Dendritic cell treated with granulocyte-macrophage colony-stimulating factor and Interleukin-4, amounts not matched to agents 40 ng/mL and 50 ng/mL, for 4 days (primary cell): Measurements from ENCODE around the gene ZBTB7C.

Source experiments
- H3K27ac Mint-ChIP-seq: one replicate; pipeline ENCODE4 v1.8.0; 2022; ENCODE audit warnings: mild to moderate bottlenecking, mixed read lengths
- H3K27me3 Mint-ChIP-seq: one replicate; pipeline ENCODE4 v1.8.0; 2022; ENCODE audit warnings: mild to moderate bottlenecking, mixed read lengths
- H3K36me3 Mint-ChIP-seq: one replicate; pipeline ENCODE4 v1.8.0; 2022; ENCODE audit warnings: low read depth, mixed read lengths
- H3K4me1 Mint-ChIP-seq: one replicate; pipeline ENCODE4 v1.8.0; 2022; ENCODE audit warnings: low read depth, mixed read lengths
- H3K4me3 Mint-ChIP-seq: one replicate; pipeline ENCODE4 v1.8.0; 2022; ENCODE audit warnings: mild to moderate bottlenecking, moderate library complexity, mixed read lengths
- H3K9me3 Mint-ChIP-seq: one replicate; pipeline ENCODE4 v1.8.0; 2022; ENCODE audit warnings: mixed read lengths
- intact Hi-C: fragments of 100-400 bp; cut with micrococcal nuclease; formaldehyde crosslinking; loops from one replicate; pipeline ENCODE4 v1.15.0; 2022

The ZBTB7C gene

DNA sequence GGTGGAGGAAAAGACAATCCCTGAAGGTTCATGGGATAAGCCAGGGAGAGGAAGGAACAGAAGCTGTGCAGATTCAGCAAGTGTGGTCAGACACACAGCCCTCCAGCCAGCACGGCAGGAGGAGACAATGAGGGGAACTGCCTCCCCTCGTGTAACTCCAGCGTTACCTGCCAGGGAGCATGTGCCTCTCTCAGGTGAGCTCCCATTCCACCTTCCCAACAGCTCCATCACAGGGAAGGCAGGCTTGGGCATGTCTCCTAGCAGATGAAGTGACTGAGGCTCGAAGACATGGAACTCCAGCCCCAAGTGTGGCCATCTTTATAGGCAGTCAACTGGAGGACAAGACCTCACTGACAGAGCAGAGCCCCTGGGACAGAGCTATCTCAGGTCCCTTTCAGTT lies 47.4 kb downstream of the ZBTB7C start:
- H3K4me1 Mint-ChIP-seq, result no peaks in the 10 kb centered on the region
- intact Hi-C loops, result no loop called here
- no peaks in the 10 kb centered on the region for H3K36me3 Mint-ChIP-seq
- H3K27me3 Mint-ChIP-seq, result peaks cover 18% of the 10 kb centered on the region
- H3K9me3 Mint-ChIP-seq, result peaks cover 9% of the 10 kb centered on the region
- H3K27ac Mint-ChIP-seq, result no peak overlapping the region
- H3K4me3 Mint-ChIP-seq, result no peak overlapping the region

GRCh38 chr18:48360376-48361021 lies 48.7 kb downstream of the ZBTB7C start:
- H3K9me3 Mint-ChIP-seq, result peaks cover 3% of the 10 kb centered on the region
- no peaks in the 10 kb centered on the region for H3K36me3 Mint-ChIP-seq
- no peaks in the 10 kb centered on the region for H3K4me1 Mint-ChIP-seq
- no peak overlapping the region for H3K27ac Mint-ChIP-seq
- no peak overlapping the region for H3K4me3 Mint-ChIP-seq
- H3K27me3 Mint-ChIP-seq, result peaks cover 19% of the 10 kb centered on the region
- intact Hi-C loops, result no loop called here

- H3K4me3 Mint-ChIP-seq, result no peak overlapping the region
- intact Hi-C loops, result no loop called here
- H3K27ac Mint-ChIP-seq, result no peak overlapping the region
- H3K36me3 Mint-ChIP-seq, result no peaks in the 10 kb centered on the region
- peaks cover 25% of the 10 kb centered on the region for H3K27me3 Mint-ChIP-seq
- no peaks in the 10 kb centered on the region for H3K4me1 Mint-ChIP-seq
- H3K9me3 Mint-ChIP-seq, result no peaks in the 10 kb centered on the region
Observed at GRCh38 chr18:48359626-48360025, 49.6 kb downstream of the ZBTB7C start.

DNA sequence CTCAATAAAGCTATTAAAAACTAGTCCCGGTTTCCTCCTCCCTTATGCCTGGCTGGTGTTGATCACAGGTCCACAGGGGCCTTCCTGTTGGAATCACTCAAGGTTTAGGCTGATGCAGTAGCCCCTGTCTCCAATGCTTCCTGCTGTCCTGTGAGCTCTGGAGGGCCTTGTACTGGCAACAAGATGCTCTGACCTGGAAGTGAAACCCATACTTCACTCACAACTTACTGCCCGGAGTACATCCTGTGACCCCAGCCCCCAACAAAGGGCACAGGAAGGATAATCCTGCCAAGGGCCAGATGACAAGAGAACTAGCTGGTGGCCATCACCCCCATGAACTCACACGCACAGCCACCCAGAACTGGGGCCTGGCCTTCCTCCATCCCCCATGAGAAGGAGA lies 50.3 kb downstream of the ZBTB7C start:
- no peaks in the 10 kb centered on the region for H3K36me3 Mint-ChIP-seq
- H3K9me3 Mint-ChIP-seq, result no peaks in the 10 kb centered on the region
- no peak overlapping the region for H3K27ac Mint-ChIP-seq
- H3K4me3 Mint-ChIP-seq, result no peak overlapping the region
- no peaks in the 10 kb centered on the region for H3K4me1 Mint-ChIP-seq
- intact Hi-C loops, result no loop called here
- H3K27me3 Mint-ChIP-seq, result peaks cover 21% of the 10 kb centered on the region

DNA sequence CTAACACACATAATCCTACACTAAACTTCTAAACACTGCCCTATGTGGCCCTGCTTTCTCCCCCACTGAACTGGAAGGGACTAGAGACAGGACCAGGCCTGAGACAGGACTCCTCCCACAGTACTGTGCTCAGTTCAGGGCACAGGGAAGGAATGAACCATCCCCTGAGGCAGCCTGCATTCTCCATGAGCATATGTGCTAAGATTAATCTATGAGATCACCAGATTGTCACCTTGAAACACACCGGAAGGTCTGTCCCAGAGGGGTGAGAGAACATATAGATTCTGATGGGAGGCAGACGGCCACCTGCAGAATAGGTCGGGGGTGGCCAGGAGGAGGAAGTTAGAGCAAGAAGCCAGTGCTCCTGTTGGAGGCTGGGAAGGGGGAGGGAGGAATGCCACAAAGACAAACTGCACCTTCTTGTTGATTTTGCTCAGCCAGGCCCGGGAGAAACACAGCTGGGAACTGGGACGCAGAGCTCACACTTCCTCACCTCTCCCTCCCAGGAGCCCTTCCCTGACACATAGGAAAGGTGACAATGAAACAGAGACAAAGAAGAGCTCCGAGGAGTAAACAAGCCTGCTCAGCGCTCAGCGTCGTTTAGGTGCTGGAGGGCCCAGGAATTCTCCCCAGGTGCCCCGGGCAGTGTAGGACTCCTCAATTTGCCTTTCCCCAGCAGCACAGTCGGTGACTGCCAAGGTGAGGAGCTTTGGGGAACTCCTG lies 52.1 kb downstream of the ZBTB7C start:
- H3K9me3 Mint-ChIP-seq, result no peaks in the 10 kb centered on the region
- H3K27me3 Mint-ChIP-seq, result peaks cover 22% of the 10 kb centered on the region
- intact Hi-C loops, result no loop called here
- H3K27ac Mint-ChIP-seq, result no peak overlapping the region
- H3K36me3 Mint-ChIP-seq, result no peaks in the 10 kb centered on the region
- H3K4me3 Mint-ChIP-seq, result no peak overlapping the region
- no peaks in the 10 kb centered on the region for H3K4me1 Mint-ChIP-seq

DNA sequence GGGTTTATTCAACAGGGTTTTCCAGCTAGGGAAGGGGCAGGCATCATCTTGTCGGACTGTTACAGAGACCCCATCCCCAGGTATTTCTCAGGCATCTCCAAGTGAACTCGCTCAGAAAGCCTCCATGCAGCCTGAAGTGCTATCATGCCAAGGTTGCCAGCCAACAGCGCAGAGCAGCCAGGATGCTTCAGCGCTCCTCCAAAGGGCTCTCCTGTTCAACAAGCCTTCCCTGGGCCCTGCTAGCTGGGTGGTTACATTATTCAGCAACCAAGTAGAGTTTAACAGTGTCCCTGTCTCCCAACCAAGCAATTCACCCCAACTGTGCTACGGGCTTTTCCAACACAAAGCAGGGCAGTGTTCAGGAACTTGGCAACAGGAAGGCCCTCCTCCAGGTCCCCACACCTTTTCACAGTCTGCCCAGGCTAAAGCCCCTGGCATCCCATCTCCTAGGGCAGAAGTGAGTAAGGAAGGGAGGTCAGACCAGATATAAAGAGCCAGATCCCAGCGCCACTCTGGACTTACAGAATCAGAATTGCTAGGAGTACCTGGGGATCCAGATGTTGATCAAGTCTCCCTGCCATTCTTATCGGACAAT lies 52.9 kb downstream of the ZBTB7C start:
- H3K36me3 Mint-ChIP-seq, result no peaks in the 10 kb centered on the region
- intact Hi-C loops, result no loop called here
- no peak overlapping the region for H3K4me3 Mint-ChIP-seq
- H3K27me3 Mint-ChIP-seq, result peaks cover 22% of the 10 kb centered on the region
- H3K27ac Mint-ChIP-seq, result no peak overlapping the region
- no peaks in the 10 kb centered on the region for H3K9me3 Mint-ChIP-seq
- no peaks in the 10 kb centered on the region for H3K4me1 Mint-ChIP-seq

GRCh38 chr18:48355276-48356115 lies 53.7 kb downstream of the ZBTB7C start:
- Mint-ChIP-seq H3K9me3 (no peaks in the 10 kb centered on the region), H3K4me1 (no peaks in the 10 kb centered on the region), H3K36me3 (no peaks in the 10 kb centered on the region), H3K27ac (no peak overlapping the region), H3K4me3 (no peak overlapping the region), H3K27me3 (peaks cover 18% of the 10 kb centered on the region)
- intact Hi-C loops, result no loop called here

DNA sequence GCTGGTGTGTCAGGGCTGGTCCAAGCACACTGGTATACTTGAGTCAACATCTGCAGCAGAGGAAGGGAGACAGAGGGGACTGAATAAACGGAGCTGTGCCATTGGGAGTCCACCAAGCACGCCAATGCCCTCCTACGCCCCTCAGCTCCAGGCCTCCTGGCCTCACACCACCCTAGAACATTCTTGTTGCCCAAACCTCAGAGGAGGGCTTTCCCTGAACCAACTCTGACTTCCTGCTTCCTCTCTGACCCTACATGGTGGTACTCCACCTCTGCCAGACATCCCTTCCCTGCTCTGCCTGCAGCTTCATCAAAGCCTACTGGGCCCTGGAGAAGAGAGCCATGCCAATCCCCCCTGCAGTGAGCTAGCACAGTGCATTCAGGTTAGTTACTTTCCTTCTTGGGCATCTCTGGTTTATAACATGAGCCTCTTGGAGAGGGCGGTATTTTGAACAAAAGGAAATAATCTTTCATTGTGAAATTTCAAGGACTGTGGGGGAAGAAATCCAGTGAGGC lies 54.4 kb downstream of the ZBTB7C start:
- Mint-ChIP-seq H3K27ac (no peak overlapping the region), H3K36me3 (no peaks in the 10 kb centered on the region), H3K4me3 (no peak overlapping the region), H3K9me3 (no peaks in the 10 kb centered on the region), H3K4me1 (no peaks in the 10 kb centered on the region), H3K27me3 (peaks cover 17% of the 10 kb centered on the region)
- intact Hi-C loops, result no loop called here

DNA sequence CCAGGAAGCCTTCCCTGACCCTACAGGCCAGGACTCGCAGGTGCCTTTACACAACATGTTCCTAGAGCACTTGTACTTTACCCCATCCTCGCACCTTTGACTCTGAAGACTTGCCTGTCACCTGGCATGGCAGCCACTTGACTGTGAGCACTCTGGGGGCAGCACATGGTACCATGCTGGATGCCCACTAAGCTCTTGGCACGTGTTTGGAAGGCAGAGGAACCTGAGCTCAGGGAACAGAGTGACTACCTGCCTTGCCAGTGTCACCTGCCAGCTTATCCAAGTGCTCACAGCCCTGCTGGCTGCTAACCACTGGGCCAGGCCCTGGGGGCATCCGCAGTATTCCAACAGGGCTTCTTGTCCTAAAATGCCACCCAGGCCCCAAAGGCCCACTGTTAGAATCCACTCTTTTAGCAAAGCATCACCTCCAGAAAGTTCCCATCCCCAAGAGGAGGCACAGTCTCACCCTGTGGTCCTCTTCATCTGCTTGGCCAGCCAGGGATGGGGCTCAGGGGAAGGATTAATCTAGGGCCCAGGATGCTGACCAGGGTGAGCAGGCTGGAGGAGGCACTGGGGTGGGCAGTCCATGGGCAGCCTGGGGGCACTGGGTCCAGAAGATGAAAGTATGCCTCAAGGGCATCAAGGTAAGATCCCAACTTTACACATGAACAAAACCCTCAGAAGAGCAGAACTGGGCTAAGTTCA lies 57.0 kb downstream of the ZBTB7C start:
- no peaks in the 10 kb centered on the region for H3K36me3 Mint-ChIP-seq

DNA sequence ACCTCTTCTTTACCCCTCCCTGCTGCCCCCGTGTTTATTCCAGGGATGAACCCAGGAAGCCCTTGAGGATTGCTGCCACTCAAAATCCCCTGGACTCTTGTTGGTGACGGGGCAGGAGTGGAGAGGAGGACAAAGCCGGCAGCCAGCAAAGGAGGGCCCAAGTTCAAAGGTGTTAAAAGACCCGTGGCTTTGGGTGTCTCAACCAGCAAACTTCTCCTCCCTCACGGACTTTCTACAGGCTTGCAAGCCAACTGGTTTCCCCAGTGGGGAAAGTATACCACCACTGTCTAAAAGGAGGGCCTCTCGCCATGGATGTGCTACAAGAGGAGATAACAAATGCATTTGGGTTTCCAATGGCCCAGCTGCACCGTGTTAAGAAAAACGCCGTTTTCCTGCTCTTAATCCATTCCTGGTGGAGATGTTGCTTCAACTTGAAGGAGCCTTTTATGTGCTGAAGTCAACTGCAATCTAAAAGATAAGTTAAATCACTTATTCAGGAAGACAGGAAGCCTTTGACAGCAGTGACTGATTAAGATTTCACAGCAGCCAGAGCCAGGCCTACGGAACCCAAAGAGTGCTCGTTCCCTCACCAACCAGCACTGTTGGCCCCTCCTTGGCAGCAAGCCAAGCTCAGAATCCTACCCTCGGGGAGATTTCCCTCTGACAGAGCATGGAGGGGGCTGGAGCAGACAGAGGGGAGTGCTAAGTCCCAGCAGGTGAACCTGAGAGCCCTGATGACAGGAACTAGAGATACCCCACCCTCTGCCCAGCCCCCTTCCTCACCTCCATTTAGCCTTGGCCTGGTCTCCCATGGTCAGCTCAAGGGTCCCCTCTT lies 57.8 kb downstream of the ZBTB7C start:
- Mint-ChIP-seq H3K9me3 (no peaks in the 10 kb centered on the region), H3K27me3 (peaks cover 13% of the 10 kb centered on the region), H3K4me3 (no peak overlapping the region), H3K4me1 (no peaks in the 10 kb centered on the region), H3K36me3 (no peaks in the 10 kb centered on the region), H3K27ac (no peak overlapping the region)
- intact Hi-C loops, result no loop called here

More for the DNA sequence above, 57.0 kb downstream of the ZBTB7C start:
- H3K27ac Mint-ChIP-seq, result no peak overlapping the region
- no peak overlapping the region for H3K4me3 Mint-ChIP-seq
- no peaks in the 10 kb centered on the region for H3K9me3 Mint-ChIP-seq
- no peaks in the 10 kb centered on the region for H3K4me1 Mint-ChIP-seq
- H3K27me3 Mint-ChIP-seq, result peaks cover 18% of the 10 kb centered on the region
- intact Hi-C loops, result no loop called here

GRCh38 chr18:48348739-48349138 lies 60.4 kb downstream of the ZBTB7C start:
- no peak overlapping the region for H3K4me3 Mint-ChIP-seq
- H3K9me3 Mint-ChIP-seq, result no peaks in the 10 kb centered on the region
- intact Hi-C loops, result loop anchor here (5.0 kb wide), 2 partner anchors 116 to 316 kb away; no protein-coding TSS in a partner anchor
- H3K4me1 Mint-ChIP-seq, result no peaks in the 10 kb centered on the region
- no peak overlapping the region for H3K27ac Mint-ChIP-seq
- H3K36me3 Mint-ChIP-seq, result no peaks in the 10 kb centered on the region
- H3K27me3 Mint-ChIP-seq, result peaks cover 9% of the 10 kb centered on the region

- Mint-ChIP-seq H3K36me3 (no peaks in the 10 kb centered on the region), H3K27ac (no peak overlapping the region), H3K27me3 (peaks cover 10% of the 10 kb centered on the region), H3K4me3 (no peak overlapping the region), H3K9me3 (no peaks in the 10 kb centered on the region), H3K4me1 (no peaks in the 10 kb centered on the region)
- intact Hi-C loops, result loop anchor here (5.0 kb wide), 2 partner anchors 116 to 316 kb away; no protein-coding TSS in a partner anchor
Observed at GRCh38 chr18:48347756-48348326, 61.3 kb downstream of the ZBTB7C start.
